ENCODE measurements around the gene CPSF4L. TPM values are rescaled to one million over a fixed set of nuclear protein-coding genes. Genes with fewer than 3 reads are reported as not detected.

CPSF4L gene
- polyA plus RNA-seq, 3 donors: not detected

DNA sequence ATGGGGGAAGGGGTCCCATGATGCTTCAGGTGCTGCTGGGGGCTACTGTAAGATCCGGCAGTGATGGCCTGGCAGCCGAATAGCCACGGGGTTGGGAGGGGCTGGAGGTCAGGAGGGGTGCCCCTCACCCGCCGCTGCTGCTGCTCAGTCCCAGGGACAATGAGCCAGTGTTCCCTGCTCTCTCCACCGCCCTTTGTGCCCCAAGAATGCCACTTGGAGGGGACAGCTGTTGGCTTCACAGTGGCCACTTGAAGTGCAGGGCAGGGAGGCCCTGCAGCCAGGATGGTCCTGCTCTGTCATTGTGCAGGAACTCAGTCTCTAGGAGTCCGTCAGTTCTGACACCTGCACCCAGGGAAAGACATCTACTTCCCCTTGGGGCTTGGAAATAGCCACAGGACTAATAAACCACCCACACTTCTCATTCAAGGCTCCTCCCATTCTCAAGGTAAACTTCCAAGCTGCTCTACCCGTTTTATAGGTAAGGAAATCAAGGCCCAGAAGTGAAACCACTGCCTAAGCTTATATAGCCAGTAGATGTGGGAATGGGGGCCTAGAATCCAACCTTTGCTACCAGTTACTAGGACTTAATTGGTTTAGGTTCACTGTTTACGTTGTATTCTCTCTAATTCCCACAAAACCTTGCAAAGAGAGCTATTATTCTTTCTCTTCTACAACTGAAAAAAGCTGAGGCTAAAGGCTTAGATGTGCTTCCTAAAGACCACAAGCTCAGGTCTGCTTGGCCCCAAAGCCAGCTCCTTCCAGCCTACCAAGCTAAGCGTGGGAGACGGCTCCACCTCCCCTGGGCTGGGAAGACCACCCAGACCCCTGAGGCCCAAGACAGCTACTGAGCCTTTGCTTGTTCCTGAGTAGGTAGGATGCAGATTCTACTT is 6.2 kb upstream of the CPSF4L start:
- DNase-seq: no peak
- 76% methylated on average over 10 of the region's 11 CpGs for WGBS (ENCODE audit: insufficient coverage)
- peaks cover 0 to 5% (median 1%) of the 10 kb centered on the region in 3 donors for H3K27me3 Mint-ChIP-seq (ENCODE audit: low read depth in 3 of 3)
- no peaks in the 10 kb centered on the region for H3K79me2 ChIP-seq (ENCODE audit: insufficient read depth, low read length)
- no peak overlapping the region for H3K4me3 ChIP-seq (replicated peaks in 1 of 3; ENCODE audit: low read depth in 2 of 3, low read length in 3 of 3)
- no peaks in the 10 kb centered on the region for H3K27me3 ChIP-seq (ENCODE audit: control insufficient read depth in 2 of 2, insufficient read depth in 2 of 2, low read length in 2 of 2)
- H2AFZ ChIP-seq (ENCODE audit: insufficient read depth, low read depth, low read length, poor library complexity, severe bottlenecking): no peak overlapping the region
- TF ChIP-seq CTCF (IDR thresholded peaks at IDR 0.05): no peak
- H3K4me2 ChIP-seq (replicated peaks; ENCODE audit: extremely low read depth, low read length, poor library complexity, severe bottlenecking): no peak overlapping the region
- H3K36me3 Mint-ChIP-seq: no peaks in the 10 kb centered on the region
- H3K4me3 Mint-ChIP-seq: no peak overlapping the region
- intact Hi-C loops (cut with micrococcal nuclease): no loop called here
- peaks cover 9% of the 10 kb centered on the region for H3K4me1 Mint-ChIP-seq
- no peak overlapping the region for H3K27ac Mint-ChIP-seq
- H4K20me1 ChIP-seq (ENCODE audit: insufficient read depth, low read length): no peaks in the 10 kb centered on the region
- no peaks in the 10 kb centered on the region for H3K9me3 ChIP-seq (replicated peaks in 1 of 2; ENCODE audit: control insufficient read depth in 1 of 2, insufficient read depth in 1 of 2, low read length in 2 of 2)
- no peaks in the 10 kb centered on the region for H3K36me3 ChIP-seq (replicated peaks in 1 of 2; ENCODE audit: control insufficient read depth in 1 of 2, insufficient read depth in 2 of 2, low read length in 2 of 2)
- no peak overlapping the region for H3K9ac ChIP-seq (ENCODE audit: insufficient read depth, low read length, poor library complexity, severe bottlenecking)
- no peak overlapping the region for H3K27ac ChIP-seq (ENCODE audit: low read depth in 1 of 2, low read length in 2 of 2)
- H3K9me3 Mint-ChIP-seq: peaks cover 0 to 2% (median 0%) of the 10 kb centered on the region in 7 donors
- H3K4me1 ChIP-seq (ENCODE audit: control insufficient read depth in 1 of 2, insufficient read depth in 2 of 2, low read length in 2 of 2): peaks cover 5 to 7% of the 10 kb centered on the region in 2 donors

DNA sequence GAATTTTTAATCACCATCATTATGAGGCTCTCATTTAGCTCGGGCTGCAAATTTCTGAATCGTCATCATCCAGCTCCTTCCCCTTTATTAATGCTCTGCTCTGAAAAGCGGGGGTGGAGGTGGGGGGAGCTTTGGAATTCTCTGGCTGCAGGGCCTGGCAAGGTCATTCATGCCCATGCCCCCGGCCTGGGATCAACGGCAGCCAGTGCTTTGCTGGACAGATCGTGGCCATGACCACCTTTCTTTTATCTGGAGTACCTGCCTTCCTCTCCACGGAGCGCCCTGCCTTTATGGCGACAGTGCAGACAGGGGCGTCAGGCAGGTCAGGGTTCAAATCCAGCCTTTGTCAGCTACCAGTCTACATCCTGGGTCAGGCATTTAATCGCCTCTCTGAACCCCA is 5.1 kb upstream of the CPSF4L start:
- Histone ChIP-seq H3K27me3 (ENCODE audit: control insufficient read depth in 2 of 2, insufficient read depth in 2 of 2, low read length in 2 of 2) (no peaks in the 10 kb centered on the region), H3K9ac (ENCODE audit: insufficient read depth, low read length, poor library complexity, severe bottlenecking) (no peak overlapping the region), H3K4me3 (replicated peaks in 1 of 3; ENCODE audit: low read depth in 2 of 3, low read length in 3 of 3) (no peak overlapping the region), H4K20me1 (ENCODE audit: insufficient read depth, low read length) (no peaks in the 10 kb centered on the region), H3K36me3 (replicated peaks in 1 of 2; ENCODE audit: control insufficient read depth in 1 of 2, insufficient read depth in 2 of 2, low read length in 2 of 2) (no peaks in the 10 kb centered on the region), H3K9me3 (replicated peaks in 1 of 2; ENCODE audit: control insufficient read depth in 1 of 2, insufficient read depth in 1 of 2, low read length in 2 of 2) (no peaks in the 10 kb centered on the region), H2AFZ (ENCODE audit: insufficient read depth, low read depth, low read length, poor library complexity, severe bottlenecking) (no peak overlapping the region), H3K4me2 (replicated peaks; ENCODE audit: extremely low read depth, low read length, poor library complexity, severe bottlenecking) (no peak overlapping the region), H3K79me2 (ENCODE audit: insufficient read depth, low read length) (no peaks in the 10 kb centered on the region), H3K4me1 (ENCODE audit: control insufficient read depth in 1 of 2, insufficient read depth in 2 of 2, low read length in 2 of 2) (peaks cover 5 to 7% of the 10 kb centered on the region in 2 donors), H3K27ac (ENCODE audit: low read depth in 1 of 2, low read length in 2 of 2) (no peak overlapping the region)
- no peaks in the 10 kb centered on the region for H3K36me3 Mint-ChIP-seq
- H3K27me3 Mint-ChIP-seq (ENCODE audit: low read depth in 3 of 3): peaks cover 0 to 14% (median 1%) of the 10 kb centered on the region in 3 donors
- no peak overlapping the region for H3K4me3 Mint-ChIP-seq
- 92% methylated on average over 8 of the region's 11 CpGs for WGBS (ENCODE audit: insufficient coverage)
- intact Hi-C loops (cut with micrococcal nuclease): no loop called here
- peaks cover 0 to 3% (median 0%) of the 10 kb centered on the region in 7 donors for H3K9me3 Mint-ChIP-seq
- H3K27ac Mint-ChIP-seq: no peak overlapping the region
- no peak for TF ChIP-seq CTCF (IDR thresholded peaks at IDR 0.05)
- no peak for DNase-seq
- peaks cover 9% of the 10 kb centered on the region for H3K4me1 Mint-ChIP-seq

Measured in CD14-positive monocyte (primary cell).